ENCODE results near the gene TIGD1.
"Not testable (repeated sequence)": the region's sequence is repeated elsewhere in the genome, so short reads cannot be mapped to it uniquely, and the experiment has no call there.

The TIGD1 gene

DNA sequence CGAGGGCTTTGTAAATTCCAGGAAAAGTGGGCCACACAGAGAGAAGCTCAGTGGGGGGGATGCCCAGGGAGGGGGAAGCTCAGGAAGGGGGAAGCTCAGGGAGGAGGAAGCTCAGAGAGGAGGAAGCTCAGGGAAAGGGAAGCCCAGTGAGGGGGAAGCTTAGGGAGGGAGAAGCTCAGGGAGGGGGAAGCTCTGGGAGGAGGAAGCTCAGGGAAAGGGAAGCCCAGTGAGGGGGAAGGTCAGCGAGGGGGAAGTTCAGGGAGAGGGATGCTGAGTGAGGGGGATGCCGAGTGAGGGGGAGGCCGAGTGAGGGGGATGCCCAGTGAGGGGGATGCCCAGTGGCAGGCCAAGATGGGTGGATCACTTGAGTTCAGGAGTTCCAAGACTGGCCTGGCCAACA lies 11.7 kb downstream of the TIGD1 start:
- no peak for DNase-seq

DNA sequence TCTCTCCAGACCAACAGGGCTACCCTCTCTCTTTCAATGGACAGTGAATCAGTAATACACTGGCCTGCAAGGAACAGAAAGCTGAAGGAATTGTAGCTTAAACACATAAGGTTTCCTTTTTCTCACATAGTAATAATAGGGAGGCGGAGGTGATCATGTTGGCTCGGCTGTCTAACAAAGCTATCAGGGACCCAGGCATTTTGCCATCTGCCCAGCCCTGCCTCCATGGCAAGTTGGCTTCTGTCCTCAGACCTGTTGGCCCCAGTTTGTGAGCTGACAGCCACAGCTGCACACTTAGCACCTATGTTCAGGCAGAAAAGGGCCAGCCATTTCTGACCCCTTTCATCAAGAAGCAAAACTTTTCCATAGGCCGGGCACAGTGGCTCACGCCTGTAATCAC lies 12.9 kb downstream of the TIGD1 start:
- DNase-seq: no peak

DNA sequence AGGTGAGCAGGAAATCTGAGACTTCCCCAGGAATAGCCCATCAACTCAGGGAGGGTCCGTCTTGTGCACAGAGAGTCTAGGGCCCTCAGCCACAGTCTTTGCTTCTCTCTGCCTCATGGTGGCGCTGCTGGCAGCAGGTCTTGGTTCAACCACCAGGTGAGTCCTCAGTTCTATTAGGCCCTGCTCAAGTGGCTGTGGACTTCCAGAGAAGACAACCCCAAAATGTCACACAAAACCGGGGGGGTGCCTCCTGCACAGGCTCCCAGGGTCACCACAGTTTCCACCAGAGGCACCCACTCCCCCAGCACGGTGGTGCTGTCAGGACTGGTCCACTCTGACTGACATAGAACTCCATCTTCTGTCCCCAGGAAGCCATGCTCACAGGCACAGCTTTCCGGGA lies 13.3 kb downstream of the TIGD1 start:
- DNase-seq: no peak

DNA sequence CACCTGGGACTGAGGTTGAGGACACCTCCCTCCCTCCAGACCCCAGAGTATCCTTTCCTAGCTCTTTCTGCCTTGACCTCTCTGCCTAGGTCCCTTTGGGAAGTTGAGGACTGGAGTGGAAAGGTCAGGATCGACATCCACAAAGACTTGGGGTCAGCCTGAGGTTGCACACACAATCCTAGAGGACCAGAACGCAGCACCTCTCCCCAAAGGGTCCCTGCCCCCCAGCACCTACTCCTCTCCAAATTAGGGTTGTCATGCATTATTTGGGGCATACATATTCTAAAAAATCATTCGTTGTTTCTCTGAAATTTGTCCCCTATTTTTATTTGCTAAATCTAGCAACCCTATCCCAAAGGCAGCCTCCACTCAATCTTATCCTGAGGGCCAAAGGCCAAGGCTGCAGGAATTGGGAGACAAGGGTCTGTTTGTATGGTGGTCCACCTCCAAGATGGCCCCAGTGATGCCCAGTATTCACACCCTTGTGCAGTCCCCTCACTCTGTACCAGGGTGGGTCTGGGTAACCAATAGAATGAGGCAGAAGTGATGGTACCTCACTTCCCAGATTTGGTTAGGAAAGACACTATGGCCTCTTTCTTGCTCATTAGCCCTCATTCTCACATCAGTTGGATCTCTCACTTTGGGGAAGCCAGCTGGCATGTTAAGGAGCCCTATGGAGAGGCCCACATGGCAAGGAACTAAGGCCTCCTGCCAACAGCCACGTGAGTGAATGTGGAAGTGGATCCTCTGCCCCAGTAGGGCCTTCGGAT lies 14.4 kb downstream of the TIGD1 start:
- no peak for DNase-seq

DNA sequence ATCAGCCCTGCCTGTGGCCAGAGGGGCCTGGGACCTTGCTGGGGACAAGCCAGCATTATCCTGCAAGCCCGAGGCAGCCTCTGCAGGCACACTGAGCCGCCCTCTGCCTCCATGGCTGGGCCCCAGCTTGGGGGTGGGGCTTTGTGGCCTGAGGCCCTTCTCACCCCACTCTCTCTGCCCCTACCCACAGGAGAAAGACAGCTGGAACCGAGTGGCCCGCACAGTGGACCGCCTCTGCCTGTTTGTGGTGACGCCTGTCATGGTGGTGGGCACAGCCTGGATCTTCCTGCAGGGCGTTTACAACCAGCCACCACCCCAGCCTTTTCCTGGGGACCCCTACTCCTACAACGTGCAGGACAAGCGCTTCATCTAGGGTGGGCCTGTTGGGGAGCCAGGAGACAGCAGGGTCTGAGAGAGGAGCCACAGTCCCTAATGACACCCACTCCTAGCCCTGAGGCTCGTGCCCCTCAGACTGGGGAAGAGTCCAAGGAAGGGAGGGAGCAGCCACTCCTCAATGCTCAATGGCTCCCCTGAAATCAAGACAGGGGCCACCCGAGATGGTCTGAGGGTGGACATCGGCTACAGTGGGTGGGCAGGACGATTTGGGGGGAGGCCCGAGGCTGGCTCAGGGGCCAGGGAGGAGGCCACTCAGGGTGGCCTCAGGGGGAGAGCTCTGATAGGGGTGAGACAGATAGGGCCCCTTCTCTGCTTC lies 15.3 kb downstream of the TIGD1 start:
- no peak for DNase-seq

DNA sequence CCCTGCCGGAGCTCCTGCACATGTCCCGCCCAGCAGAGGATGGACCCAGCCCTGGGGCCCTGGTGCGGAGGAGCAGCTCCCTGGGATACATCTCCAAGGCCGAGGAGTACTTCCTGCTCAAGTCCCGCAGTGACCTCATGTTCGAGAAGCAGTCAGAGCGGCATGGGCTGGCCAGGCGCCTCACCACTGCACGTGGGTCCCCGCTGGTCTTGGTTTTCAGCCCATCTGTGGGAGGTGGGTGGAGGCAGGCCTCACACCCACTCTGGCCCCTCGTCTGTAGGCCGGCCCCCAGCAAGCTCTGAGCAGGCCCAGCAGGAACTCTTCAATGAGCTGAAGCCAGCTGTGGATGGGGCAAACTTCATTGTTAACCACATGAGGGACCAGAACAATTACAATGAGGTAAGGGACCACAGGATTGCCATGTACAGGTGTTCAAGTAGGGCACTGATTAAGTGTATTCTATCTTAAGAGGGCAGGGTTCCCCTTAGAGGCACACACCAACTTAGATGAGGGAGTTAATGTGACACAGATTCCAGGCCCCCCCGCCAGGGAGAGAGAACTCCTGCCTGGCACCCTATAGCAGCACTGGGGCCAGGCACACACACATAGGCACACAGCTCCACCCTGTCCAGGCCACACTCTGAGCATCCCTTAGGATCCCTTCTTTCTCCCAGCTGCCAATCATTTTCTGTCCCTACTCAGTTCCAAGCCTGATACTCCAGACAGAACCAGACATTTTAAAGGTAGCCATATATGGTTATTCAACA lies 16.2 kb downstream of the TIGD1 start:
- DNase-seq: no peak

DNA sequence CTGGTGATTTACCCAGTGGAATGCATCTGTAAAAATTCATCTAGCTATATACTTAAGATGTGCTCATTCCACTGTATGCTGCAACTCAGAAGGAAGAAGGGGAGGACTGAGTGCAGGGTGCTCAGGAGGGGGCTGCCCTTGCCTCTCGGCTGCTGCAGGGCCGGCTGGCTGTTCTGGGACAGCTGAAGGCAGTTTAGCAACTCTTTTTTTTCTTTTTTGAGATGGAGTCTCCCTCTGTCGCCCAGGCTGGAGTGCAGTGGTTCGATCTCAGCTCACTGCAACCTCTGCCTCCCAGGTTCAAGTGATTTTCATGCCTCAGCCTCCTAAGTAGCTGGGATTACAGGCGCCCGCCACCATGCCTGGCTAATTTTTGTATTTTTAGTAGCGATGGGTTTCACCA lies 17.5 kb downstream of the TIGD1 start:
- not testable (repeated sequence) for DNase-seq

DNA sequence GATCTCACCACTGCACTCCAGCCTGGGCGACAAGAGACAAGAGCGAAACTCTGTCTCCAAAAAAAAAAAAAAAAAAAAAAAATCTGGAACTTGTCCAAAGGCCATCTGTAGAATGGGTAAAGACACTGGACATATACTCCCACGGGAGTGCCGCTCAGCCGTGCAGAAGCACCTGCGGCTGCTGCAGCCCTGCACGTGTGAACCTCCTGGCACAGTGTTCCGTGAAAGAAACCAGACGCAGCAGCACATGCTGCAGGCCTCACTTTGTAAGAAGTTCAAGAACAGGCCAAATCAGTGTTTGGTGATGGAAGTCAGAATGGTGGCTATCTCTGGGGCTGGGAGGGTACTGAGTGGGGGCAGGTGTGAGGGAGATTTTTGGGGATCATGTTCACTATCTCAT lies 17.9 kb downstream of the TIGD1 start:
- DNase-seq: no peak

DNA sequence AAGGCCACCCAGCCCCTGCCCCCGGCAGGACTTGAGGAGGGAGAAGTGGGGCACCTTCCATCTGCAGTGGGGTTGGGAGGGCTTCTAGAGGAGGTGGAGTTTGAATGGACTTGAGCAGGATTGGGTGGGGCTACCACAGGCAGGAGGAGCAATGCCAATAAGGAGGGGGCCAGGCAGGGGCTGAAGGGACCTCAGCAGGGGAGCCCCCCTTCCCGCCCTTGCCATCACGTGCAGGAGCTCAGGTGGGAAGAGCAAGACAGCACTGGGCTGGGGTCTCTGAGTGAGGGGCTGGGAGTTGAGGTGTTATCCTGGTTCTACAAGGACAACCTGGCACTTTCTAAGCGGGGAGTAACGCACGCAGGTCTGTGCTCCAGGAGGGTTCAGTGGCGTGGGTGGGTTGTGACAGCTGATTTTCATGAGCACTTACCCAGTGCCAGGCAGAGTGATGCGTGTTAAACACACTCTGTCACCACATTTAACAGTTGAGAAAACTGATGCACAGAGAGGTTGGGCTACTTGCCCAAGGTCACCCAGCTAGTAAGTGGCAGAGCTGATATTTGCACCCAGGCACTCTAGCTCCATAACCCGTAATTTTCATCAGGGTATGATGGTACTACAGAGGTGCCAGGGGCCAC lies 19.6 kb downstream of the TIGD1 start:
- no peak for DNase-seq

DNA sequence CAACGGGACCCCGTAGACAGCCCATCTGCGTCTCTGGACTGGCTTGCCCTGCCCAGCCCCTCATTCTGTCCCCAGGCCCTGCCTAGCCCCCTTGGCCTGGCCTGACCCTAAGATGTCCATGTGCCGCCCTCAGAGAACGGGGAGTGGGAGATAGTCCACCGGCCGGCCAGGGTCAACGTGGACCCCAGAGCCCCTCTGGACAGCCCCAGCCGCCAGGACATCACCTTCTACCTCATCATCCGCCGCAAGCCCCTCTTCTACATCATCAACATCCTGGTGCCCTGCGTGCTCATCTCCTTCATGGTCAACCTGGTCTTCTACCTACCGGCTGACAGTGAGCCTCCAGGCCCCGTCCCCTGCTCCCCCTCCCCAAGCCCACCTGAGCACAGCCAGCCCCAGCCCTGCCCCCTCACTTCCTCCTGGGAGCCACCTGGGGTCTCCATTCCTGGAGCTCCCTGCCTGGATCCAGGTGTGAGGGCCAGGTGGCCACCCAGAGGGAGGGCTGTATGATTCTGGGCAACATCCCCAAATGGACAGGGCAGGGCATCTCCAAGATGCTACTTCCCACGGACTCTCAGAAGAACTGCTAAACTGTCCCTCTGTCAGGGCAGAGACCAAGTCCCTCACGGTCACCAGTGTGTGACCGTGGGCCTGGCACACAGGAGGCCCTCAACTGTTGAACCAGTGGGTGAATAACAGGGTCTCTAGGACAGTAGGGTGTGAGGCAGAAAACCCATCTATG lies 20.4 kb downstream of the TIGD1 start:
- no peak for DNase-seq

DNA sequence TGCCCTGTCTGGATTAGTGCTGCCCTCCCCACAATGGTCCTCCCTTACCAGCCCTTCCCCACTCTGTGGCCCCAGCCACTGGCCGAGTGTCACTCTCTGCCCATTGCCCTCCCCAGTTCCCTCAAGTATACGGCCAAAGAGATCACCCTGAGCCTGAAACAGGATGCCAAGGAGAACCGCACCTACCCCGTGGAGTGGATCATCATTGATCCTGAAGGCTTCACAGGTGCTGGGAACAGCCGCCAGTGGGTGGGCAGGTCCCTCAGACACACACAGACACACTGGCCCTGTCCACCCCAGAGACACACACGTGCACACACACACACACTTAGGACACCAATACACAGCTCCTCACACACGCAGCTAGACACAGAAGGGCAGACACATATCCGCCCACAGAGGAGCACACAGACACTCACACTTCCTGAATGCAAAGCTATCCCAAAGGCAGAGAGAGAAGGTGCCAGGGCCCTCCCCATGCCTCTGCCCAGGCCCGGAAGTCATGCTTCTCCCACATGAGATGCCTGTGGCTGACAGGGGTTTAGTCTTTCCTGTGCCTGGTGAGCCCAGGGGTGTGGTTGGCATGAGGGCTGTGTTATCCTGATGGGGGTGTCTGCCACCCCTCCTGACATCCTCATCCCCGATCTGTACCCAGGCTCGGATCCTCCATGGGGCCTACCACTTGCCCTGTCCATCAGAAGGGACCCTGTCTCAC lies 21.5 kb downstream of the TIGD1 start:
- DNase-seq: no peak

DNA sequence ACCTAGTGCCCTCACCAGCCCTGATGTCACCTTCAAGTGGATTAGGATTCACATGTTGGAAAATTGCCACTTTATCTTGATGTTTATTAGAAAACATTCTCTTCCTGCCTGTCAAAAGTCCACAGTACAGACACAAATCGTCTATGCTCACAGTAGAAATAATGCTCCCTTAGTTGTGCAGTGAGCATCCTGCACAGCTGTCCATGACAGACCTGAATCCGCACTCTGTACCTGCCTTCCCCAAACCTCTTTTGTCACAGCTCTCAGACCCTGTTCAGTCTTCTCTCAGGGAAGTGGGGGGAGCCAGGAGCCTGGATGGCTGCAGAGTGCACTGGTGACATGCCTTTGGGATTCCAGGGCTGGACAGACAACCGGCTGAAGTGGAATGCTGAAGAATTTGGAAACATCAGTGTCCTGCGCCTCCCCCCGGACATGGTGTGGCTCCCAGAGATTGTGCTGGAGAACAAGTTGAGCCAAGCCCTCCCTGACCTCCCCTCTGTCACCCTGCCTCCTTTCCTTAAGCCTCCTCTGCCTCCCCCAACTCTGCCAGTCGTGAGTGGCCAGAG lies 22.4 kb downstream of the TIGD1 start:
- DNase-seq: no peak

DNA sequence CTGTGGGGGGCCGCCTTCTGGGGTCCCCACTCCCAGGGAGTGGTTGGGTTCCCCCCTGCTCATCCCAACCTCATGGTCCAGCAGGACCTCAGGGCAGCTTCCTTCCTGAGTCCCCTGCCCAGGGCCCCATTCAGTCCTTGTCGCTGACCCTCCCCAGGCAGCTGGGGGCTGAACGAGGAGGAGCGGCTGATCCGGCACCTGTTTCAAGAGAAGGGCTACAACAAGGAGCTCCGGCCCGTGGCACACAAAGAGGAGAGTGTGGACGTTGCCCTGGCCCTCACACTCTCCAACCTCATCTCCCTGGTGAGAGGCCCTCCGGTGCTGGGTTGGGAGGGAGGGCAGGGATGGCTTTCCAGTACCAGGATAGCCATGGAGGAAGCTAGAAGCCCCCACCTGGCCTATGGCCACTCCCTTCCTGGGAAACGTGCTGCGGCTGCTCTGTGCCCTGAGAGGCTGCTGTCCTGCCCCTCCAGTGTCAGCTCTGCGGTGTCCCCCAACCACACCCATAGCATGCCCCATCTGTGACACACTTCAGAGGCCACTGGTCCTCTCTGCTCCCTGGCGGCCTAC lies 23.9 kb downstream of the TIGD1 start:
- DNase-seq: no peak

DNA sequence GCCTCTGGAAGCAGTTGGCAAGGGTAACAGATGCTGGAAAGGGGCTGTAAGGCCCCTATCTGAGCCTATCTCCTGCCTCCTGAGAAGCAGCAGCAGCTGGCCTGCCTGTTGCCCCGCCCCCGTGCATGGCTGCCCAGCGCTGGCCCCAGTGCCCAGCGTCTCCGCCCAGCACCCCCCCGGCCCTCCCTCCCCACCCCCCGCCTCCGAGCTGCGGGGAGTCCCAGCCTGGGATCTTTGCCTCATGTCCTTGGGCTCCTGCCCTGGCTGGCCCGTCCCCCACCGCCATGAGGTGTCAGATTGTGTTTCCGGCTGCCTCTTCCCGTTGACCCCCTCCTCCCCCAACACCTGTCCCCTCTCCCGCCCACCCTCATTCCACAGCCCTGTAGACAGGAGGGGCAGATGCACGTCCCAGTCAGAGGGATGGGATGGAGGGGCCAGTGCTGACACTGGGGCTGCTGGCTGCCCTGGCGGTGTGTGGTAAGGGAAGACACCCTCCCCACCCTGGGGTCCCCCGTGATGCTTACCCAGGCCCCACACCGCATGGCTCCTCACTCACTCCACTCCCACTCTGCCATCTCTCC lies 24.5 kb downstream of the TIGD1 start, which contains the start of gene CHRND:
Gene CHRND, plus strand, starts transcription at position 370 of the 581 bp plus-strand sequence. Its CDS starts 56 bp downstream, at position 426.
- no peak for DNase-seq

DNA sequence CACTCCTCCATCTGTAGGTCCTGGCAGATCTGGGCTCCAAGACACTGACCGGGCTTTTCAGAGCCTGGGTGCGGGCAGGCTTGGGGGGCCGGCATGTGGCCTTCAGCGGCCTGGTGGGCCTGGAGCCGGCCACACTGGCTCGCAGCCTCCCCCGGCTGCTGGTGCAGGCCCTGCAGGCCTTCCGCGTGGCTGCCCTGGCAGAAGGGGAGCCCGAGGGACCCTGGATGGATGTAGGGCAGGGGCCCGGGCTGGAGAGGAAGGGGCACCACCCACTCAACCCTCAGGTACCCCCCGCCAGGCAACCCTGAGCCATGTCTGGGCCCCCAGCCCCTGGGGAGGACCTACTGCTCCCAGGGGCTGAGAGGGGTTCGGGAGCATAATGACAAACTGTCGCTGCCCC lies 25.2 kb downstream of the TIGD1 start:
- no peak for DNase-seq

DNA sequence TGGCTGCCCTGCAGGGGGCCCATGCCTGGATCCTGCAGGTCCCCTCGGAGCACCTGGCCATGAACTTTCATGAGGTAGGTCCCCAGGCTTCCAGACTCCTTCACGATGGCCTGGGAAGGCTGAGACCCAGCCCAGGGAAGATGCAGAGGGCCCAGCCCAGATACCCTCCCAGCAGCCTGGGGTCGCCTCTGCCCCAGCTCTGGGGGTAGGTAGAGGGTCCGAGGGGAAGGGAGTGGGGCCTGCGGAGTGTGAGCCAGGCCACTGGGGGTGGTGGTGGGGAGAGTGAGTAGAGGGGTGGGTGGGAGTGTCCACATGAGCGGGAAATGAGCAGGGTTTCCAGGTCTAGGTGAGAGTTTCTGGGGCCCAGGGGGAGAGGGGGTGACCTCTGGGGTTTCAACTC lies 25.6 kb downstream of the TIGD1 start:
- DNase-seq: no peak

DNA sequence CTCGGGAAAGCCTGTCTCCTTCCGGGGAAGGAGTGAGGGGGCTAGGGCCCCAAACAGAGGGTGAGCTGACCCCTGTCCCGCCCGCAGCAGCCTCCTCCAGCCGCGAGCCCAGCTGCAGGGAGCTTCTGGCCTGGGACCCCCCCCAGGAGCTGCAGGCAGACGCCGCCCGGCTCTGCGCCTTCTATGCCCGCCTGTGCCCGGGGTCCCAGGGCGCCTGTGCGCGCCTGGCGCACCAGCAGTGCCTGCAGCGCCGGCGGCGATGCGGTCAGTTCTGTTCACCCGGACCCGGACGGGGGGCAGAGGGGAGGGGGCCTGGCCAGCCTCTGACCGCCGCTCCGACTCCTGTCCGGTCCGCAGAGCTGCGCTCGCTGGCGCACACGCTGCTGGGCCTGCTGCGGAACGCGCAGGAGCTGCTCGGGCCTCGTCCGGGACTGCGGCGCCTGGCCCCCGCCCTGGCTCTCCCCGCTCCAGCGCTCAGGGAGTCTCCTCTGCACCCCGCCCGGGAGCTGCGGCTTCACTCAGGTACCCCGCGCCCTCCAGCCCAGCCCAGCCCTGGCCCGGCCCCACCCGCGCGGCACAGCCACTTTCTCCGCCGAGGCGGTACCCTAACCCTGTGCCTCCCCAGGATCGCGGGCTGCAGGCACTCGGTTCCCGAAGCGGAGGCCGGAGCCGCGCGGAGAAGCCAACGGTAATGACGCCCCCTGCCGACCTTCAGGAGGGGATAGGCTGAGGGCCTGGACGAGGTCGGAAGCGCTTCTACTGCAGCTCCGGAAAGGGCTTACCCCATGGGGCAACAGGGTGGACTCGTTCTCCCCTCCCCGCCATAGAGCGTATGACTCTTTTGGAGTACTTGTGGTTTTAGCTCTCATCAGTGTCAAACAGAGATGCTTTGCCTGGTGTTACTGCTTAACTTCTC lies 26.4 kb downstream of the TIGD1 start:
- no peak for DNase-seq

DNA sequence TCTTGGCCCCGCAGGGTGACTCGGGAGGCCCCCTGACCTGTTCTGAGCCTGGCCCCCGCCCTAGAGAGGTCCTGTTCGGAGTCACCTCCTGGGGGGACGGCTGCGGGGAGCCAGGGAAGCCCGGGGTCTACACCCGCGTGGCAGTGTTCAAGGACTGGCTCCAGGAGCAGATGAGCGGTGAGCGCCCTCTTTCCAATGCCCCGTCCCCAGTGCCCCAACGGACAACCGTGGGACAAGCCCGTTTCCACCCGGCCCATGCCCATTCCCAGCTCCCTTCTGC lies 27.0 kb downstream of the TIGD1 start:
- no peak for DNase-seq

DNA sequence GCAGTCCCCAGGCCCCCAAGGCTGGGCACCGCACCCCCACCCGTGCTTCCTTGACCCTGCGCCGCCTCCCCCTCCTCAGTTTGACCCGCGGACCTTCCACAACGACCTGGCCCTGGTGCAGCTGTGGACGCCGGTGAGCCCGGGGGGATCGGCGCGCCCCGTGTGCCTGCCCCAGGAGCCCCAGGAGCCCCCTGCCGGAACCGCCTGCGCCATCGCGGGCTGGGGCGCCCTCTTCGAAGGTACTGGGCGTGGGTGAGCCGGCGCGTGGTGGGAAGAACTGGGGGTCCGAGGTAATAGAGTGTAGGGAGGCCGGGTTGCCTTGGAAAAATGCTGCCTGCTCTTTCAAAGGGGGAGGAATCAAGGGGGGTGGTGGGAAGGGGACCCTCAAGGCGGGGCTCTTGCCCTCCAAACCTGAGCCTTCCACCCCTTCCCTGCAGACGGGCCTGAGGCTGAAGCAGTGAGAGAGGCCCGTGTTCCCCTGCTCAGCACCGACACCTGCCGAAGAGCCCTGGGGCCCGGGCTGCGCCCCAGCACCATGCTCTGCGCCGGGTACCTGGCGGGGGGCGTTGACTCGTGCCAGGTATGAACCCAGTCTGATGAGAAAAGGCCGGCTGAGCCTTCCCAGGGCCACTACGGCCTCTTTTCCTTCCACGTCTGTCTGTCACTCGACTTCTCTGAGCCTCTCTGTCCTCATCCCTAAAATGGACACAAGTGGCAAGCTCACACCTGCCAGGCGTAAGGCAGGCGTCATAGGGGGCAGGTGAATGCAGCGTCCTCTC lies 27.5 kb downstream of the TIGD1 start:
- DNase-seq: no peak

Measured in CD4-positive, alpha-beta T cell treated with Interleukin-4 for 1 hour (primary cell).